SIG-M5 treated with dmso at 0.1 percent for 504 hours (cell line): ENCODE measurements around the gene FAM229A.

ENCODE experiments used
- DNase-seq: peaks from one replicate; lab custom pipeline; 2025; ENCODE audit not compliant: unreplicated experiment; lab: John Stamatoyannopoulos, UW

Gene FAM229A

GRCh38 chr1:32350785-32351398, 11.4 kb downstream of the FAM229A start:
- peak; percentile 69 for DNase-seq

- no peak for DNase-seq
Observed at GRCh38 chr1:32349211-32349708, 13.0 kb downstream of the FAM229A start.

GRCh38 chr1:32346532-32347157, 15.6 kb downstream of the FAM229A start:
- DNase-seq = no peak

GRCh38 chr1:32345289-32345827, 16.9 kb downstream of the FAM229A start:
- no peak for DNase-seq

GRCh38 chr1:32342704-32343103, 19.6 kb downstream of the FAM229A start:
- DNase-seq = no peak

GRCh38 chr1:32341971-32342370, 20.3 kb downstream of the FAM229A start:
- DNase-seq = no peak

GRCh38 chr1:32341186-32341757, 21.0 kb downstream of the FAM229A start:
- DNase-seq = no peak

GRCh38 chr1:32339363-32339978, 22.8 kb downstream of the FAM229A start:
- DNase-seq = peak; percentile 88

GRCh38 chr1:32338637-32339145, 23.6 kb downstream of the FAM229A start:
- no peak for DNase-seq

- DNase-seq = peak; percentile 38
Observed at GRCh38 chr1:32337855-32338636, 24.2 kb downstream of the FAM229A start.

GRCh38 chr1:32336963-32337675, 25.2 kb downstream of the FAM229A start:
- DNase-seq = peak; percentile 93

GRCh38 chr1:32336591-32336932, 25.7 kb downstream of the FAM229A start:
- DNase-seq = no peak

GRCh38 chr1:32335790-32336590, 26.3 kb downstream of the FAM229A start, which contains the start of gene MARCKSL1:
MARCKSL1 (minus strand) TSS chr1:32336233; CDS start chr1:32336033, 200 bp downstream.
- peak; percentile 44 for DNase-seq

GRCh38 chr1:32335535-32335789, 26.8 kb downstream of the FAM229A start:
- DNase-seq = no peak

GRCh38 chr1:32334864-32335534, 27.3 kb downstream of the FAM229A start:
- no peak for DNase-seq

- DNase-seq = no peak
Observed at GRCh38 chr1:32334274-32334861, 27.9 kb downstream of the FAM229A start.

GRCh38 chr1:32333251-32333963, 28.9 kb downstream of the FAM229A start:
- DNase-seq = no peak
